ENCODE data around the gene CCL13. TPM values are rescaled to one million over a fixed set of nuclear protein-coding genes. Genes with fewer than 3 reads are reported as not detected.

Gene CCL13
- total RNA-seq, 2 experiments from 2014 or later: not detected

- no peak overlapping the region for H3K27ac Mint-ChIP-seq
- CTCF ChIA-PET: interaction anchor here (1.0 to 3.3 kb wide), 2 partner anchors 13 to 14 kb away, joined by 5 to 14 read pairs; no protein-coding TSS in a partner anchor
- intact Hi-C loops (cut with micrococcal nuclease): no loop called here
- no peak overlapping the region for H3K4me3 Mint-ChIP-seq
- POLR2A ChIA-PET: no interaction called here
- H3K27me3 Mint-ChIP-seq: peaks cover 18% of the 10 kb centered on the region
- peaks cover 36% of the 10 kb centered on the region for H3K4me1 Mint-ChIP-seq (ENCODE audit: low read depth)
- H3K36me3 Mint-ChIP-seq: no peaks in the 10 kb centered on the region
- H3K9me3 Mint-ChIP-seq: no peaks in the 10 kb centered on the region
- DNase-seq: no peak
These were observed 19.2 kb downstream of the CCL13 start for GRCh38 chr17:34375426-34375997.

- H3K36me3 Mint-ChIP-seq: no peaks in the 10 kb centered on the region
- H3K9me3 Mint-ChIP-seq: no peaks in the 10 kb centered on the region
- no peak overlapping the region for H3K27ac Mint-ChIP-seq
- DNase-seq: no peak
- CTCF ChIA-PET: interaction anchor here (1.2 to 3.3 kb wide), 4 partner anchors 16 to 176 kb away, joined by 3 to 14 read pairs (median 10); no protein-coding TSS in a partner anchor
- peaks cover 23% of the 10 kb centered on the region for H3K27me3 Mint-ChIP-seq
- no peak overlapping the region for H3K4me3 Mint-ChIP-seq
- peaks cover 37% of the 10 kb centered on the region for H3K4me1 Mint-ChIP-seq (ENCODE audit: low read depth)
- intact Hi-C loops (cut with micrococcal nuclease): no loop called here
- POLR2A ChIA-PET: interaction anchor here (1.0 kb wide), 1 partner anchor 9 kb away, joined by 4 read pairs; no protein-coding TSS in a partner anchor
These were observed 21.0 kb downstream of the CCL13 start for GRCh38 chr17:34377078-34377823.

- Mint-ChIP-seq H3K9me3 (no peaks in the 10 kb centered on the region), H3K4me1 (ENCODE audit: low read depth) (peaks cover 50% of the 10 kb centered on the region), H3K27me3 (peaks cover 26% of the 10 kb centered on the region), H3K27ac (no peak overlapping the region), H3K36me3 (no peaks in the 10 kb centered on the region), H3K4me3 (no peak overlapping the region)
- intact Hi-C loops (cut with micrococcal nuclease): loop anchor here (1.0 kb wide), 1 partner anchor 177 kb away; no protein-coding TSS in a partner anchor
- POLR2A ChIA-PET: no interaction called here
- CTCF ChIA-PET: interaction anchor here (2.3 to 3.3 kb wide), 2 partner anchors 17 to 178 kb away, joined by 13 to 14 read pairs; no protein-coding TSS in a partner anchor
- DNase-seq: peak; percentile 43
These were observed 22.4 kb downstream of the CCL13 start for GRCh38 chr17:34378664-34379101.

- Mint-ChIP-seq H3K4me3 (no peak overlapping the region), H3K9me3 (no peaks in the 10 kb centered on the region), H3K4me1 (ENCODE audit: low read depth) (peaks cover 50% of the 10 kb centered on the region), H3K27me3 (peaks cover 28% of the 10 kb centered on the region), H3K27ac (no peak overlapping the region), H3K36me3 (no peaks in the 10 kb centered on the region)
- ChIA-PET CTCF (no interaction called here), POLR2A (no interaction called here)
- DNase-seq: no peak
- intact Hi-C loops (cut with micrococcal nuclease): no loop called here
These were observed 23.6 kb downstream of the CCL13 start for GRCh38 chr17:34379868-34380267.

- peaks cover 39% of the 10 kb centered on the region for H3K27me3 Mint-ChIP-seq
- peaks cover 45% of the 10 kb centered on the region for H3K4me1 Mint-ChIP-seq (ENCODE audit: low read depth)
- no peak overlapping the region for H3K27ac Mint-ChIP-seq
- H3K36me3 Mint-ChIP-seq: no peaks in the 10 kb centered on the region
- ChIA-PET POLR2A (no interaction called here), CTCF (interaction anchor here (1.7 to 2.4 kb wide), 3 partner anchors 10 to 181 kb away, joined by 6 to 17 read pairs (median 11); no protein-coding TSS in a partner anchor)
- H3K4me3 Mint-ChIP-seq: no peak overlapping the region
- no peaks in the 10 kb centered on the region for H3K9me3 Mint-ChIP-seq
- DNase-seq: peak; percentile 77
- intact Hi-C loops (cut with micrococcal nuclease): loop anchor here (1.0 kb wide), 1 partner anchor 181 kb away; no protein-coding TSS in a partner anchor
These were observed 26.4 kb downstream of the CCL13 start for GRCh38 chr17:34382621-34383124.

GRCh38 chr17:34383216-34383615 is 26.9 kb downstream of the CCL13 start:
- Mint-ChIP-seq H3K4me1 (ENCODE audit: low read depth) (peaks cover 43% of the 10 kb centered on the region), H3K4me3 (no peak overlapping the region), H3K36me3 (no peaks in the 10 kb centered on the region), H3K27ac (no peak overlapping the region), H3K27me3 (peaks cover 40% of the 10 kb centered on the region), H3K9me3 (no peaks in the 10 kb centered on the region)
- DNase-seq: no peak
- ChIA-PET CTCF (interaction anchor here (2.1 to 2.4 kb wide), 2 partner anchors 11 to 22 kb away, joined by 6 to 17 read pairs; no protein-coding TSS in a partner anchor), POLR2A (no interaction called here)
- intact Hi-C loops (cut with micrococcal nuclease): no loop called here

GRCh38 chr17:34384271-34384670 is 28.0 kb downstream of the CCL13 start:
- H3K4me3 Mint-ChIP-seq: no peak overlapping the region
- H3K4me1 Mint-ChIP-seq (ENCODE audit: low read depth): peaks cover 34% of the 10 kb centered on the region
- ChIA-PET POLR2A (no interaction called here), CTCF (interaction anchor here (1.9 to 2.4 kb wide), 2 partner anchors 12 to 22 kb away, joined by 6 to 8 read pairs; no protein-coding TSS in a partner anchor)
- H3K27me3 Mint-ChIP-seq: peaks cover 42% of the 10 kb centered on the region
- intact Hi-C loops (cut with micrococcal nuclease): no loop called here
- H3K27ac Mint-ChIP-seq: no peak overlapping the region
- no peaks in the 10 kb centered on the region for H3K9me3 Mint-ChIP-seq
- no peak for DNase-seq
- no peaks in the 10 kb centered on the region for H3K36me3 Mint-ChIP-seq

- no peak for DNase-seq
- Mint-ChIP-seq H3K4me1 (ENCODE audit: low read depth) (peaks cover 30% of the 10 kb centered on the region), H3K27ac (no peak overlapping the region), H3K4me3 (no peak overlapping the region), H3K36me3 (no peaks in the 10 kb centered on the region), H3K9me3 (no peaks in the 10 kb centered on the region), H3K27me3 (peaks cover 39% of the 10 kb centered on the region)
- intact Hi-C loops (cut with micrococcal nuclease): no loop called here
- CTCF ChIA-PET: interaction anchor here (0.6 to 2.4 kb wide), 3 partner anchors 12 to 214 kb away, joined by 3 to 8 read pairs (median 6); no protein-coding TSS in a partner anchor
- POLR2A ChIA-PET: no interaction called here
These were observed 28.7 kb downstream of the CCL13 start for GRCh38 chr17:34384822-34385605.

GRCh38 chr17:34386343-34386696 is 30.0 kb downstream of the CCL13 start:
- CTCF ChIA-PET: no interaction called here
- Mint-ChIP-seq H3K27ac (no peak overlapping the region), H3K4me1 (ENCODE audit: low read depth) (peaks cover 19% of the 10 kb centered on the region), H3K4me3 (no peak overlapping the region), H3K36me3 (no peaks in the 10 kb centered on the region), H3K27me3 (peaks cover 30% of the 10 kb centered on the region), H3K9me3 (no peaks in the 10 kb centered on the region)
- POLR2A ChIA-PET: no interaction called here
- DNase-seq: no peak
- intact Hi-C loops (cut with micrococcal nuclease): no loop called here

- H3K4me1 Mint-ChIP-seq (ENCODE audit: low read depth): peaks cover 19% of the 10 kb centered on the region
- H3K9me3 Mint-ChIP-seq: no peaks in the 10 kb centered on the region
- DNase-seq: no peak
- intact Hi-C loops (cut with micrococcal nuclease): no loop called here
- CTCF ChIA-PET: interaction anchor here (1.2 kb wide), 1 partner anchor 34 kb away, joined by 10 read pairs; no protein-coding TSS in a partner anchor
- H3K27me3 Mint-ChIP-seq: peaks cover 29% of the 10 kb centered on the region
- no peaks in the 10 kb centered on the region for H3K36me3 Mint-ChIP-seq
- no peak overlapping the region for H3K27ac Mint-ChIP-seq
- POLR2A ChIA-PET: no interaction called here
- H3K4me3 Mint-ChIP-seq: no peak overlapping the region
These were observed 30.6 kb downstream of the CCL13 start for GRCh38 chr17:34386697-34387550.

- Mint-ChIP-seq H3K4me3 (no peak overlapping the region), H3K27ac (no peak overlapping the region), H3K36me3 (no peaks in the 10 kb centered on the region), H3K9me3 (no peaks in the 10 kb centered on the region), H3K27me3 (peaks cover 27% of the 10 kb centered on the region), H3K4me1 (ENCODE audit: low read depth) (peaks cover 15% of the 10 kb centered on the region)
- CTCF ChIA-PET: interaction anchor here (1.2 to 2.7 kb wide), 2 partner anchors 26 to 33 kb away, joined by 10 to 13 read pairs; partner anchors contain the start of gene CCL1
- intact Hi-C loops (cut with micrococcal nuclease): no loop called here
- POLR2A ChIA-PET: no interaction called here
- DNase-seq: no peak
These were observed 31.3 kb downstream of the CCL13 start for GRCh38 chr17:34387566-34387965.

Data from activated CD4-positive, alpha-beta memory T cell treated with anti-CD3 and anti-CD28 coated beads for 36 hours (primary cell).